B cell (primary cell): ENCODE measurements around the gene TNNT3. TPM values are rescaled to one million over a fixed set of nuclear protein-coding genes. Genes with fewer than 3 reads are reported as not detected.

Source experiments
- ATAC-seq: fragments of 200-7000 bp; cut with Tn5 transposase; one replicate; pipeline ENCODE4 v1.10.0; 2021; ENCODE audit warnings: low read depth, mild to moderate bottlenecking, moderate number of reproducible peaks, moderate library complexity
- CTCF ChIA-PET: fragments of 350-600 bp; sonication (Branson Sonifier 250); formaldehyde crosslinking; loops from one replicate; lab custom pipeline; 2021; ENCODE audit warnings: antibody characterized with exemption, inconsistent platforms; lab: Charles Lee
- POLR2A ChIA-PET: fragments of 350-600 bp; sonication (Branson Sonifier 250); formaldehyde crosslinking; loops from one replicate; lab custom pipeline; 2021; ENCODE audit warnings: antibody characterized with exemption; lab: Charles Lee
- DNase-seq: peaks from one replicate; pipeline ENCODE4 v3.0.0; 2013
- H2AFZ ChIP-seq: 2 replicates; pipeline ENCODE4 v1.6.1; 2012; ENCODE audit warnings: mild to moderate bottlenecking, low read depth, low read length; ENCODE audit not compliant: insufficient read depth, poor library complexity, severe bottlenecking
- H3K27ac ChIP-seq, 2 donors: 1 replicate in 1 of 2; 2 replicates in 1 of 2; pipeline ENCODE4 v1.5.1; 2012 to 2013; ENCODE audit warnings: low read length in 2 of 2, mild to moderate bottlenecking in 2 of 2, moderate library complexity in 1 of 2
- H3K27me3 ChIP-seq, 4 experiments: fragments of 200-600 bp in 1 of 4; sonication (generic) in 1 of 4; replicated peaks in 1 of 4; 1 replicate in 2 of 4; 2 replicates in 2 of 4; pipeline versions ENCODE4 v1.6.1 to v1.7.0; 2013 to 2016; ENCODE audit warnings: low read length in 3 of 4, mild to moderate bottlenecking in 2 of 4, mixed read lengths in 1 of 4, moderate library complexity in 1 of 4; ENCODE audit not compliant: insufficient read depth in 4 of 4, control insufficient read depth in 3 of 4; ENCODE audit errors: control extremely low read depth in 1 of 4
- H3K36me3 ChIP-seq, 2 experiments: replicated peaks in 1 of 2; 1 replicate in 1 of 2; 2 replicates in 1 of 2; pipeline versions ENCODE4 v1.6.1 to v1.7.1; 2013; ENCODE audit warnings: low read length in 1 of 2; ENCODE audit not compliant: insufficient read depth in 2 of 2, control insufficient read depth in 1 of 2; ENCODE audit errors: control extremely low read depth in 1 of 2, extremely low read depth in 1 of 2
- H3K4me1 ChIP-seq, 2 donors: fragments of 200-600 bp in 1 of 2; sonication (generic) in 1 of 2; 1 replicate in 1 of 2; 2 replicates in 1 of 2; pipeline versions ENCODE4 v1.5.1 to v1.6.1; 2013 to 2017; ENCODE audit warnings: low read length in 2 of 2; ENCODE audit not compliant: control insufficient read depth in 2 of 2, insufficient read depth in 2 of 2
- H3K4me2 ChIP-seq: replicated peaks from 2 replicates; pipeline ENCODE3; 2012; ENCODE audit warnings: mild to moderate bottlenecking, low read depth, low read length; ENCODE audit not compliant: poor library complexity, severe bottlenecking
- H3K4me3 ChIP-seq, 5 experiments: fragments of 200-600 bp in 1 of 5; sonication (generic) in 1 of 5; 1 replicate in 3 of 5; 2 replicates in 2 of 5; pipeline versions ENCODE4 v1.5.1 to v1.7.0; 2011 to 2016; ENCODE audit warnings: low read length in 4 of 5, mild to moderate bottlenecking in 4 of 5, low read depth in 2 of 5, control low read depth in 1 of 5, moderate library complexity in 1 of 5; ENCODE audit not compliant: insufficient read depth in 1 of 5; ENCODE audit errors: control extremely low read depth in 1 of 5, extremely low read depth in 1 of 5
- H3K79me2 ChIP-seq: fragments of 200-600 bp; sonication (generic); one replicate; pipeline ENCODE4 v1.6.0; 2016; ENCODE audit warnings: low read length; ENCODE audit not compliant: control insufficient read depth, insufficient read depth
- H3K9ac ChIP-seq: fragments of 200-600 bp; sonication (generic); 2 replicates; pipeline ENCODE4 v1.6.1; 2017; ENCODE audit warnings: mild to moderate bottlenecking, low read length, moderate library complexity
- H3K9me3 ChIP-seq, 3 donors: one replicate each; pipeline versions ENCODE4 v1.6.1 to v1.7.1; 2013; ENCODE audit warnings: low read length in 2 of 3; ENCODE audit not compliant: control insufficient read depth in 2 of 3, insufficient read depth in 1 of 3; ENCODE audit errors: control extremely low read depth in 1 of 3
- H4K20me1 ChIP-seq: 2 replicates; pipeline ENCODE4 v1.6.0; 2012; ENCODE audit warnings: mild to moderate bottlenecking, low read length; ENCODE audit not compliant: insufficient read depth, control insufficient read depth, poor library complexity, severe bottlenecking
- H3K27ac Mint-ChIP-seq: one replicate; pipeline ENCODE4 v1.8.0; 2021; ENCODE audit warnings: mixed read lengths
- H3K27me3 Mint-ChIP-seq: one replicate; pipeline ENCODE4 v1.8.0; 2021; ENCODE audit warnings: mixed read lengths
- H3K4me1 Mint-ChIP-seq: one replicate; pipeline ENCODE4 v1.8.0; 2021; ENCODE audit warnings: mixed read lengths
- H3K4me3 Mint-ChIP-seq: one replicate; pipeline ENCODE4 v1.8.0; 2021; ENCODE audit warnings: mixed read lengths
- H3K9me3 Mint-ChIP-seq: one replicate; pipeline ENCODE4 v1.8.0; 2022; ENCODE audit warnings: mixed read lengths; ENCODE audit not compliant: insufficient read depth
- CTCF ChIP-seq: fragments of 200-600 bp; IDR thresholded peaks from one replicate; pipeline ENCODE4 v1.8.0; 2022; ENCODE audit warnings: antibody characterized with exemption, mild to moderate bottlenecking
- EZH2 ChIP-seq: IDR thresholded peaks from 2 replicates; pipeline ENCODE4 v1.6.1; 2012; ENCODE audit warnings: borderline replicate concordance, low read depth, mild to moderate bottlenecking, moderate library complexity, low read length; ENCODE audit not compliant: insufficient read depth, poor library complexity, severe bottlenecking
- WGBS: methylation state at CpG from one replicate; pipeline ENCODE4 v1.1.5; 2013; ENCODE audit warnings: missing lambda C conversion rate; ENCODE audit not compliant: insufficient coverage; 5-methylcytosine and 5-hydroxymethylcytosine counted together
- intact Hi-C: fragments of 100-400 bp; cut with micrococcal nuclease; formaldehyde crosslinking; loops from one replicate; pipeline ENCODE4 v1.10.0; 2022
- polyA plus RNA-seq: library from polyadenylated mRNA; depleted of rRNA; stranded (reverse); fragments of >200 nt; gene quantifications from 2 replicates; pipeline ENCODE4 v1.2.3, GENCODE V29; 2012
- total RNA-seq, 2 donors: library from RNA; stranded (reverse); fragments of 120-200 nt in 1 of 2; gene quantifications; 1 replicate in 1 of 2; 2 replicates in 1 of 2; pipeline versions ENCODE4 v1.2.3 to v1.2.4, GENCODE V29; 2013 to 2022

The TNNT3 gene
- total and polyA plus RNA-seq, 2 donors (not counting 1 experiment from before 2014, with no cell fraction given): 2.5 to 10.0 TPM

- no peaks in the 10 kb centered on the region for H3K79me2 ChIP-seq
- peak overlapping the region; percentile 72 for H3K4me2 ChIP-seq
- ATAC-seq (no peak), DNase-seq (no peak)
- H3K9ac ChIP-seq: no peak overlapping the region
- CTCF ChIA-PET: interaction anchor here (1.2 to 2.8 kb wide), 5 partner anchors 46 to 203 kb away, joined by 3 to 10 read pairs (median 7); no protein-coding TSS in a partner anchor
- H3K4me3 ChIP-seq: peak overlapping the region in 1 of 5 experiments; percentile 42
- Mint-ChIP-seq H3K27ac (no peak overlapping the region), H3K4me3 (peak overlapping the region; percentile 30), H3K4me1 (peaks cover 24% of the 10 kb centered on the region), H3K27me3 (peaks cover 6% of the 10 kb centered on the region), H3K9me3 (no peaks in the 10 kb centered on the region)
- H3K27me3 ChIP-seq: peaks cover 0 to 5% (median 2%) of the 10 kb centered on the region in 4 experiments
- no peaks in the 10 kb centered on the region for H3K9me3 ChIP-seq
- intact Hi-C loops: no loop called here
- WGBS: 41% methylated on average over 4 of the region's 10 CpGs
- no peak for TF ChIP-seq EZH2
- TF ChIP-seq CTCF: no peak
- H3K36me3 ChIP-seq: no peaks in the 10 kb centered on the region
- POLR2A ChIA-PET: no interaction called here
- H3K27ac ChIP-seq: no peak overlapping the region
- peak overlapping the region; percentile 66 for H2AFZ ChIP-seq
- peaks cover 11 to 15% of the 10 kb centered on the region in 2 donors for H3K4me1 ChIP-seq
- peaks cover 21% of the 10 kb centered on the region for H4K20me1 ChIP-seq
Measured at GRCh38 chr11:1896468-1896867, 23.0 kb upstream of the TNNT3 start.

- peak overlapping the region; percentile 15 for H3K27ac Mint-ChIP-seq
- Histone ChIP-seq H3K27me3 (peaks cover 0 to 5% (median 2%) of the 10 kb centered on the region in 4 experiments), H3K4me2 (peak overlapping the region; percentile 72), H3K79me2 (no peaks in the 10 kb centered on the region), H2AFZ (peak overlapping the region; percentile 66), H3K36me3 (no peaks in the 10 kb centered on the region), H3K9me3 (no peaks in the 10 kb centered on the region), H4K20me1 (peaks cover 17% of the 10 kb centered on the region), H3K27ac (no peak overlapping the region), H3K4me3 (peak overlapping the region; percentile 15 to 44 (median 42)), H3K9ac (peak overlapping the region; percentile 38), H3K4me1 (peaks cover 10 to 14% of the 10 kb centered on the region in 2 donors)
- H3K4me1 Mint-ChIP-seq: peaks cover 24% of the 10 kb centered on the region
- ChIA-PET POLR2A (no interaction called here), CTCF (interaction anchor here (1.2 to 2.8 kb wide), 5 partner anchors 47 to 204 kb away, joined by 3 to 10 read pairs (median 3); no protein-coding TSS in a partner anchor)
- ATAC-seq (peak; percentile 41), DNase-seq (peak; percentile 56)
- peaks cover 6% of the 10 kb centered on the region for H3K27me3 Mint-ChIP-seq
- TF ChIP-seq CTCF: no peak
- no peak for TF ChIP-seq EZH2
- peak overlapping the region; percentile 78 for H3K4me3 Mint-ChIP-seq
- H3K9me3 Mint-ChIP-seq: no peaks in the 10 kb centered on the region
- WGBS: 23% methylated on average over 8 of the region's 12 CpGs
- intact Hi-C loops: no loop called here
Measured at GRCh38 chr11:1896923-1897322, 22.6 kb upstream of the TNNT3 start.
